Cardiac fibroblast (primary cell): Measurements from ENCODE around the gene GAP43.

Experiments used
- DNase-seq, 2 donors: peaks; one replicate each; pipeline versions ENCODE4 v3.0.0 to v3.0.0-alpha.2; 2010; ENCODE audit warnings: low read depth in 2 of 2
- H3K4me3 ChIP-seq, 2 donors: replicated peaks in 1 of 2; 1 replicate in 1 of 2; 2 replicates in 1 of 2; pipeline ENCODE4 v1.5.1; 2011; ENCODE audit warnings: low read depth in 2 of 2, low read length in 2 of 2, mild to moderate bottlenecking in 2 of 2, moderate library complexity in 1 of 2
- TF ChIP-seq, protein P1 (sequence below): IDR thresholded peaks from one replicate; pipeline ENCODE4 v1.5.1; 2011; ENCODE audit warnings: low read depth, mild to moderate bottlenecking, low read length, inconsistent platforms

The GAP43 gene

DNA sequence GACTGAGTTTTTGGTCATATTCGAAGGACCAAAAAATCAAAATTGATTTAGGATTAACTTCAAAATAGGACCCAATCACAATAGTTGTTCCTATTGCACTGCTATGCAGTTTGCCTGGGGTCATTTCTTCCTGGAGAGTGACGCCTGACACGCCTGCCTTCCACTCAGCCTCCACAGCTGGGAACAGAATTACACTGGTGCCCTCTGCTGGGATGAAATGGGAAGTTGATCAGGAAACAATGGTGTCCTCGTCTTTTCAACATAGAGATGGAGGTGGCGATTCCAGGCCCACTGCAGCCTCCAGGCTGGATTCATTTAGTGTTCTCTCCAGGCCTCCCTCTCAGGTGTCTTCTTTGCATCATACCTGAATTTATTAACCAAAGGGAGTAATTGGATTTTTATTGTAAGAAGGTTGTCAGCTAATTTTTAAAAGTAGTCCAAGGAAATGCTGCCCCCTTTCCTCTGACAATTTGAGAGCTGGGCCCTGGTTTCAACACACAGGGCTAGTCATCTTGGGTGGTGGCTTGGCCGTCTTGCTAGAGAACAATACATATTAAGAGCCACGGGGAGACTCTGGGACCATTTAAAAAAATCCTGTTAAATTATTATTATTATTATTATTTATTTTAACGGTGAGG, 69.7 kb downstream of the GAP43 start:
- no peak overlapping the region for H3K4me3 ChIP-seq
- peak; percentile 78 to 84 for DNase-seq
- TF ChIP-seq, protein P1, sequence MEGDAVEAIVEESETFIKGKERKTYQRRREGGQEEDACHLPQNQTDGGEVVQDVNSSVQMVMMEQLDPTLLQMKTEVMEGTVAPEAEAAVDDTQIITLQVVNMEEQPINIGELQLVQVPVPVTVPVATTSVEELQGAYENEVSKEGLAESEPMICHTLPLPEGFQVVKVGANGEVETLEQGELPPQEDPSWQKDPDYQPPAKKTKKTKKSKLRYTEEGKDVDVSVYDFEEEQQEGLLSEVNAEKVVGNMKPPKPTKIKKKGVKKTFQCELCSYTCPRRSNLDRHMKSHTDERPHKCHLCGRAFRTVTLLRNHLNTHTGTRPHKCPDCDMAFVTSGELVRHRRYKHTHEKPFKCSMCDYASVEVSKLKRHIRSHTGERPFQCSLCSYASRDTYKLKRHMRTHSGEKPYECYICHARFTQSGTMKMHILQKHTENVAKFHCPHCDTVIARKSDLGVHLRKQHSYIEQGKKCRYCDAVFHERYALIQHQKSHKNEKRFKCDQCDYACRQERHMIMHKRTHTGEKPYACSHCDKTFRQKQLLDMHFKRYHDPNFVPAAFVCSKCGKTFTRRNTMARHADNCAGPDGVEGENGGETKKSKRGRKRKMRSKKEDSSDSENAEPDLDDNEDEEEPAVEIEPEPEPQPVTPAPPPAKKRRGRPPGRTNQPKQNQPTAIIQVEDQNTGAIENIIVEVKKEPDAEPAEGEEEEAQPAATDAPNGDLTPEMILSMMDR: peak; percentile 70

DNA sequence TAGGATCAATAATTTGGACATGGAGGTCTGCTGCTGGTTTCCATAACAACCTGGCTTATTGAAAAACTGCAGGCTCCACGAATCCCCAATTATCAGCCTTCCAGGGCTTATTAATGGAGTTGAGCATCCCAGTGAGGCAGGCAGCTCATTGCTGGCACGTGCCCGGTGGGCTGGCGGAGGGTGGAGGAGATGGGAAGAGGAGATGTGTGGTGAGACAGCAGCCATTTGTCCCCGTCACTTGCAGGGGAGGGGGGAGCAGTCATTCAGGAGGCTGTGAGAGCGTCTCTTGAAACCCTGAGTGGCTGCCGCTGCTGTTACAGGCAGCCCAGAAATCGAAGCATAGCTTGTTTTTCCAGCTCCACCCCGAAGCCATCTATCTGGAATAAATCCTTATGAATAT, 70.6 kb downstream of the GAP43 start:
- TF ChIP-seq, protein P1: no peak
- DNase-seq: no peak
- H3K4me3 ChIP-seq: no peak overlapping the region

DNA sequence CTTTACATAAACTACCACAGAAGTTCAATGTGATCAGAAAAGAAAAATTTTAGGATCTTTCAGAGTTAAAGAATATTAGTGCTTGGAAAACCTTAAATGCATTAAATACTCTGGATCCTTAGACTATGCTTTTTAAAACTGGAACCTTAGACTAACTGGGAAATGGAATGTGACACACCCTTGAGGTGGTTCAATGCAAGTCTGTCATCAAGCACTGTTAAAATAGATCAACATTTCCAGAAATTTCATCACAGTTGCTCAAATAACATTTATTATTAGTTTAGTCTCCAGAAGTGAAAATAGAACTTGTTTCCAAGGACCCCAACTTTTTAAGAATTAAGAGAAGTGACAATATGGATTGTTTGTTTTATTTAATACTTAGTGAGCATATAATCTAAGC, 71.8 kb downstream of the GAP43 start:
- no peak for DNase-seq

DNA sequence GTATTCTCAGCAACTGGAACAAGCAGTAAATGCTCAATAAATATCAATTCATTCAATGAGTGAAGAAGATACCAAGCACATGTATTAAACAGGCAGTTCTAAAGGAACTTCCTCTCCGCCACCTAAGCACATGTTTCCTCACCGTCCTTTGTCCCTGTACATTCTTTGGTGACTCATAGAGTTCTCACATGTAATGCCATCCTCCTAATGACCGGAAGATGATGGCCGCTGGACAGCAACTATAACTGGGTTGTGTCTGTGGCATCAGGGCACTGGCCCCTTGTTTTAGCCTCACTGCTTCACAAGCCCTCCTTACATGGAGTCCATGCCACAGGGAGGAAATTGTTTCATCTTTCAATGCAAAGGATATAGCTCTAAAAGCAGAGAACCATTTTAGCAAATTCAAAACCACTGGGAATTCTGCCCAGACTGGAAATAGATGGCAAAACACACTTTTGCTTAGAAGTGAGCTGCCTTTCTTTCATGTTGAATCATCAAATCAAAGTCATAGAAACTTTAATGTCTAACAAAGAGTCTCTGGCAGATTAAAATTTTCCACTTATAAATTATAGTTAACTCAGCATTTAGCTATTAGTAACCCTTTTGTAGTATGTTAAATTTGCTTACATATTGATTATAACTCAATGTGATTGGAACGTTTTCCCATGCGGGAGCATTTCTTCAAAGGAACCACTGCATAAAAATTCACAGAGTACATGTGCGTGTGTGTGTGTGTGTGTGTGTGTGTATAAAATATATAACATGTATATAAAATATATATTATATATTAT, 74.1 kb downstream of the GAP43 start:
- TF ChIP-seq, protein P1: no peak
- peak in 1 of 2 donors; percentile 53 for DNase-seq
- no peak overlapping the region for H3K4me3 ChIP-seq

More for the DNA sequence above, 71.8 kb downstream of the GAP43 start:
- TF ChIP-seq, protein P1: no peak
- H3K4me3 ChIP-seq: no peak overlapping the region

DNA sequence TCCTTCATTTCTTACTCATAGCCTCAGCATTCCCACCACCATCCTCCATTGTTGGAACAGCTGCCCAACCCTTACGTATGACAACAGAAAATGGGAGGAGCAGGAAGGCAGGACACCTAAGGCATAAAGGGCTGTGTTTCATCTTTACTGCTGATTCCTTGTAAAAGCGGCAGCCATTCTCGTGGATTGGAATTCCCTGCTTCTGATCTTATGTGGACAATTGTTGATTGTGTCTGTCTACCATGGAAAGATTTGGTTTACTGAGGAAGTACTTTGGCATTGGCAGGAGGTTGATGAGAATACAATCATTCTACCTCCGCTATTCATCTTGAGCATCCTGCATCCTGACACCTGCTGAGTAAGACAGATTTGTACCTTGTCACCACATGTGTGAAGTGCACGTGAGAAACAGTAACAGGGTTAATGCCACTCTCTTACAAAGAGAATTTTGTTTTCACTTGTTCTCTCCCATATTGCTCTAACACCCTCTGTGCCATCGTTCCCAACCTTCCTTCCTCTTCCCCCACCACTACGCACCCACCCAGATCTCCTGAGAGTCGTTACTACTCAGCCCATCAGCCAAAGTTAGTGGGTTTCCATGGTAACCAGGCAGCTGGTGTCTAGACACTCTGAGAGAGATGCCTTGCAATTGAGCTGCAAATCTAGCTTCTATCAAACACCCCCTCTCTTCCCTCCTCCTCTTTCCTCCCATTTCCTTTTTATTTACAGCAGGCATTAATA, 75.7 kb downstream of the GAP43 start:
- TF ChIP-seq, protein P1: no peak
- DNase-seq: peak; percentile 20 to 46
- H3K4me3 ChIP-seq: no peak overlapping the region

DNA sequence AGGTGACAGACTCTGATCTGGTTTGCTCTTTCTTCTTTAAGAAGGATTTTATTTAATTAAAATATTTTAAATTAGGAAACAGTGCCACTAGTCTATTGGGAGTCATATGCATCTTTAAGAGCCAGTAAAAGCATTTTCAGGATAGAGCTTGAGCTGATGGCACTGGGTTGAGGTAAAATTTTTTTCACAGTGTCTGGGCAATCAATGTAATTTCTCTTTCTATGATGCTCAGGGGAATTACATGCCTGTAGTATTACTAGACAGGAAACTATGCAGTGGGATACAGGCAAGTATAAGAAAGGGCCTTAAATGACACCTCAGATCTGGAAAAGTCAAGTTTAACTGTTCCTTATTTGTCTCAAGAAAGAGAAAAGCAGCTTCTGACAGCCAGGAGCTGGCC, 76.4 kb downstream of the GAP43 start:
- DNase-seq: peak; percentile 57 to 64
- TF ChIP-seq, protein P1: no peak

More for the DNA sequence above, 76.4 kb downstream of the GAP43 start:
- no peak overlapping the region for H3K4me3 ChIP-seq
